Gastrocnemius medialis (tissue), 4 donors: ENCODE measurements around the gene NCAPG2.

Experiments used
- CTCF ChIP-seq, 5 experiments: fragments of 450-650 bp in 3 of 5; fragments of 200-600 bp in 2 of 5; sonication (generic) in 2 of 5; IDR thresholded peaks in 4 of 5; conservative IDR thresholded peaks in 1 of 5; 1 replicate in 4 of 5; 2 replicates in 1 of 5; pipeline ENCODE4 v1.5.1; 2016 to 2019; ENCODE audit warnings: antibody characterized with exemption in 5 of 5, mild to moderate bottlenecking in 3 of 5, moderate library complexity in 3 of 5
- POLR2A ChIP-seq, 2 donors: fragments of 450-650 bp; IDR thresholded peaks; one replicate each; pipeline ENCODE4 v1.6.1; 2017; ENCODE audit warnings: antibody characterized with exemption in 2 of 2, mild to moderate bottlenecking in 2 of 2, moderate library complexity in 2 of 2

- no peak for TF ChIP-seq CTCF (IDR thresholded peaks at IDR 0.05 in 4 of 5, conservative IDR thresholded peaks at IDR 0.05 in 1 of 5)
- TF ChIP-seq POLR2A (IDR thresholded peaks at IDR 0.05) = no peak
Observed at GRCh38 chr7:158584407-158584806, 120.2 kb downstream of the NCAPG2 start.
